Endothelial cell of umbilical vein (primary cell): ENCODE measurements around the gene RHCG. TPM values are rescaled to one million over a fixed set of nuclear protein-coding genes. Genes with fewer than 3 reads are reported as not detected.

Experiments
- BruUV-seq: library from RNA; stranded (reverse); fragments of 400-500 nt; replicated peaks from 2 replicates; lab custom pipeline; 2021; lab: Mats Ljungman, UMichigan
- CTCF ChIA-PET: fragments of 300-600, 350-600 bp; sonication (Branson Sonifier 250); formaldehyde crosslinking; loops from one replicate; lab custom pipeline; 2021; ENCODE audit warnings: antibody characterized with exemption, inconsistent platforms; lab: Charles Lee
- POLR2A ChIA-PET: fragments of 300-600, 350-600 bp; sonication (Branson Sonifier 250); formaldehyde crosslinking; loops from one replicate; lab custom pipeline; 2021; ENCODE audit warnings: antibody characterized with exemption, inconsistent platforms; lab: Charles Lee
- DNase-seq: peaks from one replicate; pipeline ENCODE4 v3.0.0-alpha.2; 2011; ENCODE audit warnings: low read depth, low spot score
- FAIRE-seq: peaks from 2 replicates; lab custom pipeline; 2011; peaks lifted over from hg19 to GRCh38; lab: Jason Lieb, UNC
- H2AFZ ChIP-seq: 2 replicates; pipeline ENCODE4 v1.6.0; 2012; ENCODE audit warnings: low read depth, low read length, control low read depth, inconsistent platforms
- H3K27ac ChIP-seq: 2 replicates; pipeline ENCODE4 v1.5.1; 2011; ENCODE audit warnings: low read depth, mild to moderate bottlenecking, control low read depth, low read length, moderate library complexity; ENCODE audit not compliant: insufficient read depth
- H3K27me3 ChIP-seq, 2 experiments: 2 replicates each; pipeline versions ENCODE4 v1.6.0 to v1.6.1; 2011; ENCODE audit warnings: low read length in 2 of 2, mixed read lengths in 1 of 2; ENCODE audit not compliant: control insufficient read depth in 2 of 2, insufficient read depth in 2 of 2
- H3K36me3 ChIP-seq, 2 experiments: 2 replicates in 1 of 2; 3 replicates in 1 of 2; pipeline ENCODE4 v1.5.1; 2011; ENCODE audit warnings: low read length in 2 of 2, mild to moderate bottlenecking in 1 of 2, moderate library complexity in 1 of 2; ENCODE audit not compliant: control insufficient read depth in 2 of 2, insufficient read depth in 2 of 2; ENCODE audit errors: extremely low read depth in 1 of 2
- H3K4me1 ChIP-seq: 3 replicates; pipeline ENCODE4 v1.5.1; 2011; ENCODE audit warnings: mild to moderate bottlenecking, low read length; ENCODE audit not compliant: control insufficient read depth, insufficient read depth; ENCODE audit errors: extremely low read depth
- H3K4me2 ChIP-seq: 2 replicates; pipeline ENCODE4 v1.6.1; 2011; ENCODE audit warnings: low read length, control low read depth, mixed read lengths; ENCODE audit not compliant: insufficient read depth
- H3K4me3 ChIP-seq, 3 experiments: fragments of 200-600 bp in 1 of 3; sonication (generic), shearing (Covaris generic) in 1 of 3; replicated peaks in 1 of 3; 2 replicates each; pipeline ENCODE4 v1.5.1; 2011 to 2016; ENCODE audit warnings: control low read depth in 3 of 3, low read length in 3 of 3, mild to moderate bottlenecking in 2 of 3, inconsistent platforms in 1 of 3, low read depth in 1 of 3, moderate library complexity in 1 of 3; ENCODE audit not compliant: insufficient read depth in 1 of 3
- H3K79me2 ChIP-seq: 2 replicates; pipeline ENCODE4 v1.6.0; 2012; ENCODE audit warnings: low read length, inconsistent platforms; ENCODE audit not compliant: control insufficient read depth, insufficient read depth
- H3K9ac ChIP-seq: replicated peaks from 2 replicates; pipeline ENCODE3; 2011; ENCODE audit warnings: low read length, control low read depth; ENCODE audit not compliant: insufficient read depth; ENCODE audit errors: extremely low read depth
- H3K9me1 ChIP-seq: replicated peaks from 3 replicates; pipeline ENCODE4 v1.6.0; 2011; ENCODE audit warnings: mild to moderate bottlenecking, low read length; ENCODE audit not compliant: control insufficient read depth, insufficient read depth; ENCODE audit errors: extremely low read depth
- H3K9me3 ChIP-seq: replicated peaks from 2 replicates; pipeline ENCODE4 v1.5.1; 2012; ENCODE audit warnings: low read length, inconsistent platforms; ENCODE audit not compliant: control insufficient read depth, insufficient read depth
- H4K20me1 ChIP-seq: replicated peaks from 2 replicates; pipeline ENCODE3; 2011; ENCODE audit warnings: mild to moderate bottlenecking, low read length; ENCODE audit not compliant: control insufficient read depth, insufficient read depth; ENCODE audit errors: extremely low read depth
- GATA2 ChIP-seq: IDR thresholded peaks from 2 replicates; pipeline ENCODE4 v1.7.0; 2011; ENCODE audit warnings: low read depth, mild to moderate bottlenecking, moderate library complexity, mixed read lengths, low read length; ENCODE audit not compliant: insufficient read length, insufficient read depth
- JUN ChIP-seq: IDR thresholded peaks from 2 replicates; pipeline ENCODE4 v1.6.1; 2011; ENCODE audit warnings: borderline replicate concordance, low read depth; ENCODE audit not compliant: insufficient read length, insufficient read depth
- MAX ChIP-seq: IDR thresholded peaks from 2 replicates; pipeline ENCODE4 v1.6.1; 2011; ENCODE audit not compliant: insufficient read depth, insufficient read length
- MYC ChIP-seq: IDR thresholded peaks from one replicate; pipeline ENCODE4 v1.6.1; 2011; ENCODE audit warnings: mild to moderate bottlenecking, low read depth, low read length
- POLR2A ChIP-seq: IDR thresholded peaks from 2 replicates; pipeline ENCODE4 v1.6.1; 2012; ENCODE audit warnings: low read depth, mild to moderate bottlenecking, control low read depth, low read length
- POLR2AphosphoS5 ChIP-seq: IDR thresholded peaks from 2 replicates; pipeline ENCODE4 v1.6.1; 2012; ENCODE audit warnings: low read depth, mild to moderate bottlenecking, control low read depth, low read length, moderate library complexity; ENCODE audit not compliant: insufficient read depth
- dilution Hi-C: fragments of 300-500 bp; cut with MboI; formaldehyde crosslinking; loops from one replicate; pipeline ENCODE4 v1.15.0; 2019; ENCODE audit warnings: low sequenced_read_pairs; ENCODE audit not compliant: extremely low pct_ligation_motif_present
- intact Hi-C: fragments of 100-400 bp; cut with micrococcal nuclease; formaldehyde crosslinking; loops from one replicate; pipeline ENCODE4 v1.10.0; 2022
- polyA plus RNA-seq, 4 experiments: library from polyadenylated mRNA; depleted of rRNA in 3 of 4; stranded (reverse) in 3 of 4; unstranded in 1 of 4; fragments of >200 nt; gene quantifications; 2 replicates each; pipeline versions ENCODE4 v1.2.1 to v1.2.3, GENCODE V29; 2011 to 2012; ENCODE audit warnings: missing spikeins in 1 of 4
- total RNA-seq: library from RNA; stranded (reverse); gene quantifications from 2 replicates; pipeline ENCODE4 v1.2.3, GENCODE V29; 2021
- TF ChIP-seq, protein P1 (sequence below), 2 donors: IDR thresholded peaks; 1 replicate in 1 of 2; 2 replicates in 1 of 2; pipeline ENCODE4 v1.5.1; 2011; ENCODE audit warnings: low read length in 2 of 2, mild to moderate bottlenecking in 2 of 2, moderate library complexity in 2 of 2, control low read depth in 1 of 2, inconsistent platforms in 1 of 2, low read depth in 1 of 2; ENCODE audit not compliant: insufficient read depth in 1 of 2; ENCODE audit errors: extremely low read depth in 1 of 2

Gene RHCG
- total and polyA plus RNA-seq, 2 donors (not counting 3 experiments of a cell fraction or from before 2014, with no cell fraction given) = not detected

DNA sequence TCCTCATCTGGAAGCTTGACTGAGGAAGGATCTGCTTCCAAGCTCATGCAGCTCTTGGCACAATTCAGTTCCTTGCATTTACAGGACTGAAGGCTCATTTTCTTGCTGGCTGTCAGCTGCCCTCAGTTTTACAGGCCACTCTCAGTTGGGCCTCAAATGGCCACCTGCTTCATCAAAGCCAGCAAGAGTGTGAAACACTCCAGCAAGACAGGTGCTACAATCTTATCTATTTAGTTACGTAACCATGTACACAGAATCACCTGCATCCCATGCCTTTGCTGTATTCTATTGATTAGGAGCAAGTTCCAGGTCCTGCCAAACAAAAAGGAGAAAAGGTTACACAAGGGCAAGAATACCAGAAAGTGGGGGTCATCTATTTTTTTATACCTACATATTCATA is 40.8 kb downstream of the RHCG start:
- H3K9me1 ChIP-seq = no peaks in the 10 kb centered on the region
- no peaks in the 10 kb centered on the region for H3K79me2 ChIP-seq
- H3K4me1 ChIP-seq = no peaks in the 10 kb centered on the region
- POLR2A ChIA-PET = no interaction called here
- H3K4me3 ChIP-seq = no peak overlapping the region
- no TSS peak for BruUV-seq
- CTCF ChIA-PET = interaction anchor here (2.0 to 2.4 kb wide), 2 partner anchors 12 to 98 kb away, joined by 11 to 12 read pairs; no protein-coding TSS in a partner anchor
- no peak overlapping the region for H3K9ac ChIP-seq
- TF ChIP-seq POLR2AphosphoS5 (no peak), MYC (no peak), GATA2 (no peak), POLR2A (no peak), MAX (no peak), JUN (no peak)
- TF ChIP-seq, protein P1, sequence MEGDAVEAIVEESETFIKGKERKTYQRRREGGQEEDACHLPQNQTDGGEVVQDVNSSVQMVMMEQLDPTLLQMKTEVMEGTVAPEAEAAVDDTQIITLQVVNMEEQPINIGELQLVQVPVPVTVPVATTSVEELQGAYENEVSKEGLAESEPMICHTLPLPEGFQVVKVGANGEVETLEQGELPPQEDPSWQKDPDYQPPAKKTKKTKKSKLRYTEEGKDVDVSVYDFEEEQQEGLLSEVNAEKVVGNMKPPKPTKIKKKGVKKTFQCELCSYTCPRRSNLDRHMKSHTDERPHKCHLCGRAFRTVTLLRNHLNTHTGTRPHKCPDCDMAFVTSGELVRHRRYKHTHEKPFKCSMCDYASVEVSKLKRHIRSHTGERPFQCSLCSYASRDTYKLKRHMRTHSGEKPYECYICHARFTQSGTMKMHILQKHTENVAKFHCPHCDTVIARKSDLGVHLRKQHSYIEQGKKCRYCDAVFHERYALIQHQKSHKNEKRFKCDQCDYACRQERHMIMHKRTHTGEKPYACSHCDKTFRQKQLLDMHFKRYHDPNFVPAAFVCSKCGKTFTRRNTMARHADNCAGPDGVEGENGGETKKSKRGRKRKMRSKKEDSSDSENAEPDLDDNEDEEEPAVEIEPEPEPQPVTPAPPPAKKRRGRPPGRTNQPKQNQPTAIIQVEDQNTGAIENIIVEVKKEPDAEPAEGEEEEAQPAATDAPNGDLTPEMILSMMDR (IDR thresholded peaks at IDR 0.05; ENCODE audit: extremely low read depth in 1 of 2, insufficient read depth in 1 of 2, low read depth in 1 of 2, low read length in 2 of 2) = no peak
- intact Hi-C loops = no loop called here
- H3K9me3 ChIP-seq = no peaks in the 10 kb centered on the region
- FAIRE-seq (no peak), DNase-seq (no peak)
- no peak overlapping the region for H2AFZ ChIP-seq
- dilution Hi-C loops = no loop called here
- no peak overlapping the region for H3K27ac ChIP-seq
- H3K27me3 ChIP-seq = peaks cover 3 to 15% of the 10 kb centered on the region in 2 experiments
- H4K20me1 ChIP-seq = no peaks in the 10 kb centered on the region
- no peak overlapping the region for H3K4me2 ChIP-seq
- H3K36me3 ChIP-seq = no peaks in the 10 kb centered on the region
